Upper lobe of left lung (tissue), 6 donors: Measurements from ENCODE around the gene IPPK. TPM values are rescaled to one million over a fixed set of nuclear protein-coding genes. Genes with fewer than 3 reads are reported as not detected.
A peak's percentile ranks its signal among the peaks of the same experiment; 100 is the strongest.

Experiments used
- ATAC-seq, 2 donors: fragments of 200-7000 bp; cut with Tn5 transposase; one replicate each; pipeline ENCODE4 v1.9.1; 2022; ENCODE audit warnings: mild to moderate bottlenecking in 2 of 2, moderate library complexity in 2 of 2; ENCODE audit not compliant: low FRiP score in 2 of 2
- DNase-seq, 2 donors: peaks; one replicate each; pipeline ENCODE4 v3.0.0-alpha.2; 2019 to 2020
- H3K27ac ChIP-seq, 4 donors: fragments of 200-600 bp; sonication (generic); one replicate each; pipeline ENCODE4 v1.5.1; 2016 to 2019
- H3K27me3 ChIP-seq, 4 donors: fragments of 200-600 bp; sonication (generic); one replicate each; pipeline ENCODE4 v1.5.1; 2017 to 2019
- H3K36me3 ChIP-seq, 4 donors: fragments of 200-600 bp; sonication (generic); one replicate each; pipeline ENCODE4 v1.5.1; 2016 to 2019
- H3K4me1 ChIP-seq, 4 donors: fragments of 200-600 bp; sonication (generic); one replicate each; pipeline ENCODE4 v1.5.1; 2018 to 2019
- H3K4me3 ChIP-seq, 4 donors: fragments of 200-600 bp; sonication (generic); one replicate each; pipeline ENCODE4 v1.5.1; 2017 to 2019; ENCODE audit warnings: mild to moderate bottlenecking in 2 of 4, moderate library complexity in 1 of 4
- H3K9me3 ChIP-seq, 4 donors: fragments of 200-600 bp; sonication (generic); one replicate each; pipeline ENCODE4 v1.5.1; 2018 to 2019
- CTCF ChIP-seq, 6 experiments: fragments of 450-650 bp in 4 of 6; fragments of 200-600 bp in 2 of 6; sonication (generic) in 2 of 6; IDR thresholded peaks; one replicate each; pipeline ENCODE4 v1.5.1; 2016 to 2019; ENCODE audit warnings: antibody characterized with exemption in 6 of 6
- EP300 ChIP-seq, 4 donors: sonication (generic); formaldehyde crosslinking; IDR thresholded peaks; one replicate each; pipeline ENCODE4 v1.5.1; 2017; ENCODE audit warnings: antibody characterized with exemption in 4 of 4, control low read depth in 2 of 4
- POLR2A ChIP-seq, 4 donors: fragments of 450-650 bp; IDR thresholded peaks; one replicate each; pipeline ENCODE4 v1.5.1; 2016 to 2017; ENCODE audit warnings: antibody characterized with exemption in 4 of 4, mild to moderate bottlenecking in 2 of 4
- POLR2AphosphoS5 ChIP-seq, 2 donors: sonication (generic); formaldehyde crosslinking; IDR thresholded peaks; one replicate each; pipeline ENCODE4 v1.5.1; 2017; ENCODE audit warnings: antibody characterized with exemption in 2 of 2
- WGBS, 2 donors: methylation state at CpG; one replicate each; pipeline ENCODE4 v1.1.5; 2017 to 2018; 5-methylcytosine and 5-hydroxymethylcytosine counted together
- total RNA-seq, 6 donors: library from RNA; depleted of rRNA in 4 of 6; stranded (reverse); fragments of >200 nt in 4 of 6; gene quantifications; one replicate each; pipeline versions ENCODE4 v1.1.0 to v1.2.1, GENCODE V29; 2016 to 2021
- donor health status: DM: no; HTN: no; CAD: no; lungs with moderate emphysema.
- donor health status: DM: no; HTN: yes; CAD: no; lungs with severe emphysema.

IPPK gene
- total RNA-seq, 6 donors from 2014 or later, result 4.7 to 16.6 (median 6.5) TPM

DNA sequence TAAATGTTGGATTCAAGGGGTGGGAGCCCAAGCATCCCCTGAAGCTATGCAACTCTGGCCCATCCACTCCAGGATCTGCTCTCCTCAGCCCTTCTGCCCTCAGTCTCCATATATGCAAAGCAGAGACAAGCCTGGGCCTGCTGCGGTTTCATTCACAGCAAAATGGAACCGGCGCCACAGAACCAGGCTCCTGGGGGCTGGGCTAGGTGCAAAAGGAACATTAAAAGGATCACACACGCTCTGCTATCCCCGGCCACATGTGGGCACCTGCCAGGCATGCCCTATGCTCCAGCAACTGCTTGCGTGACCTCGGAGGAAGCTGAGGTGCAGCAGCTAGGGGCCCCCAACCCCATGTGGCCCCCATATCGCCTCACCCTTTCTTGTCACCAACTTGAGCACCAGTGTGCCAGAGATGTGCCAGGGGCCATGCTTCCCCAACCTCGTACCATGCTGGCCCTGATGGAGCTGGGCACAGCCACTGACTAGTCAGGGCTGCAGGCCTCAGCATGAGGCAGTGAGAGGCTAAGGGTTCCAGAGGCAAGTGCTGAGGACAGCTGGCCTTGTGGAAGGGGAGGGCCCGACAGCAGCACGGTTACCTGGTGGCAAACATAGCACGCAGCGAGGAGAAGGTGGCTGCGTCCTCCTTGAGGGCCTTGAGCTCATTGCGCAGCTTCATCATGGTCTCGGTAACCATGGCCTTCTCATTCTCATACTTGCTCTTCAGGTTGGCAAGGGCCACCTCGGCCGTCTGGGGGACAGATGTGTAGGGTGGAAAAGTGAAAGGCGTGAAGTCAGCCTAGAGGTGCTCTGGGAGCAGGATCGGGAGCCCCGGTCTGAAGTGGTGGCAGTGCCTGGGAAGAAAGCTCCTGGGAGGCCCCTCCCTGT, 47.5 kb upstream of the IPPK start:
- no peak for TF ChIP-seq POLR2AphosphoS5 (IDR thresholded peaks at IDR 0.05)
- no peak for TF ChIP-seq CTCF (IDR thresholded peaks at IDR 0.05)
- no peak for TF ChIP-seq EP300 (IDR thresholded peaks at IDR 0.05)
- no peak for TF ChIP-seq POLR2A (IDR thresholded peaks at IDR 0.05)
- ATAC-seq (no peak), DNase-seq (peak in 1 of 2 donors; percentile 18)
- Histone ChIP-seq H3K4me1 (peaks cover 0 to 8% (median 4%) of the 10 kb centered on the region in 4 donors), H3K4me3 (no peak overlapping the region), H3K27me3 (no peaks in the 10 kb centered on the region), H3K36me3 (peaks cover 37 to 96% (median 90%) of the 10 kb centered on the region in 4 donors), H3K27ac (no peak overlapping the region), H3K9me3 (no peaks in the 10 kb centered on the region)
- 92 to 93% methylated on average over 14 to 21 of the region's 21 CpGs for WGBS, 2 donors

DNA sequence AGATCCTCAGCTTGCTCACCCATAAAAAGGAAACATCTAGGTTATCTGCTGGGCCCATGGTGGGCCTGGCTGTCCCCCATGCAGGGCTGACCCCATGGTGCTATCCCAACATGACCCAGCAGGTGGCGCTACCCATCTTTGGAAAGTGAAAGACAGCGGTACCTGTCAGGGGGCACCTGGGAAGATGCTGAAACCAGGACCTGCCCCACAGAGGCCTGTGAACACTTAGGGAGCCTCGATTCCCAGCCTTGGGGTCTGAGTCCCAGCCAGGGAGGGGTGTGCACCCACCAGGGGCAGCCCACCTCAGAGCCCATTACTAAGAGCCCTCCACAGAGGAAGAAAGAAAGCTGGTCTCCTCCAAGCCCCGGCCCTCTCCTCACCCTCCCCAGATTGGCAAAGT, 46.6 kb upstream of the IPPK start:
- ATAC-seq (peak; percentile 61 to 81), DNase-seq (peak in 1 of 2 donors; percentile 49)
- Histone ChIP-seq H3K36me3 (peaks cover 37 to 94% (median 83%) of the 10 kb centered on the region in 4 donors), H3K27ac (no peak overlapping the region), H3K4me1 (peaks cover 0 to 11% (median 6%) of the 10 kb centered on the region in 4 donors), H3K27me3 (no peaks in the 10 kb centered on the region), H3K4me3 (no peak overlapping the region), H3K9me3 (no peaks in the 10 kb centered on the region)
- 32% methylated on average over 4 of the region's 4 CpGs for WGBS, 2 donors
- TF ChIP-seq POLR2A (IDR thresholded peaks at IDR 0.05), result no peak
- TF ChIP-seq CTCF (IDR thresholded peaks at IDR 0.05), result peak; percentile 90 to 94 (median 92)

GRCh38 chr9:92715488-92716231, 45.7 kb upstream of the IPPK start:
- WGBS, 2 donors, result 88 to 100% methylated on average over 3 to 17 of the region's 17 CpGs
- ATAC-seq, result peak in 1 of 2 donors; percentile 71
- TF ChIP-seq EP300 (IDR thresholded peaks at IDR 0.05), result no peak
- H3K36me3 ChIP-seq, result peaks cover 37 to 94% (median 85%) of the 10 kb centered on the region in 4 donors
- no peak for DNase-seq
- no peak overlapping the region for H3K27ac ChIP-seq
- H3K27me3 ChIP-seq, result no peaks in the 10 kb centered on the region
- no peak overlapping the region for H3K4me3 ChIP-seq
- H3K9me3 ChIP-seq, result no peaks in the 10 kb centered on the region
- peaks cover 0 to 13% (median 6%) of the 10 kb centered on the region in 4 donors for H3K4me1 ChIP-seq

DNA sequence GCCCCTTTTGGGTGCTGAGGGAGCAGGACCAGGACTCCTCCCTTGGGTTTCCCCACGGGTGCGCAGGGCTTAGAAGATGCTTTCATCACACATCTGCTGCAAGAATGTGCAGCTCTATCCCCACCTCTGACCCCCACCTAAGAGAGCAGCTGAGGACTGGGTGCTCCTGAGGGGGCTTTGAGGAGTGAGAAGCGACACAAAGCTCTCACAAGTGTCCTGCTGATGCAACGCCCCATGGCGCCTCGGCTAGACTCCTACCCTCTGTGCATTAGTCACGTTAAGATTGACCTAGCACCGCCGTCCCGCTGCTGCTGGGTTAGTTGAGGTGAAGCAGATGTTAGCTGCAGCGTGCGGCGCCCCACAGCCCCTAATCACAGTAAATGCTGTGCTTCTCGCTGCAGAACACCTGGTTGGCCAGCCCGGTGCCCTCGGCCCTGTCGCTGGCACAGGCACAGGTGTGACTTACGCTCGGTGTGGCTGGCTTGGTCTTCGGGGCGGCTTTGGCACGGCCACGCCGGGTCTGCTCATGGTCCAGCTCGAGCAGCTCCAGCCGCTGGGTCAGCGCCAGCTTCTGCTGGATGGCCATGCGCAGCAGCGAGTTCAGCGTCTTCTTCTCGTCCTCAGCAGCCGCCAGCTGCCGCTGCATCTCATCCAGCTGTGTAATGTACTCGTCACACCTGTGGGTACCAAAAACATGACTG, 45.0 kb upstream of the IPPK start:
- TF ChIP-seq EP300 (IDR thresholded peaks at IDR 0.05) (no peak), POLR2AphosphoS5 (IDR thresholded peaks at IDR 0.05) (no peak), CTCF (IDR thresholded peaks at IDR 0.05) (no peak), POLR2A (IDR thresholded peaks at IDR 0.05) (no peak)
- H3K4me3 ChIP-seq, result no peak overlapping the region
- DNase-seq, result peak in 1 of 2 donors; percentile 81

GRCh38 chr9:92714016-92714415, 44.1 kb upstream of the IPPK start:
- no peak overlapping the region for H3K4me3 ChIP-seq
- H3K27me3 ChIP-seq, result no peaks in the 10 kb centered on the region
- 95 to 100% methylated on average over 3 of the region's 3 CpGs for WGBS, 2 donors
- no peak overlapping the region for H3K27ac ChIP-seq
- no peak for TF ChIP-seq POLR2AphosphoS5 (IDR thresholded peaks at IDR 0.05)
- no peak for TF ChIP-seq CTCF (IDR thresholded peaks at IDR 0.05)
- no peak for TF ChIP-seq EP300 (IDR thresholded peaks at IDR 0.05)
- no peak for TF ChIP-seq POLR2A (IDR thresholded peaks at IDR 0.05)
- ATAC-seq, result no peak
- peaks cover 0 to 13% (median 6%) of the 10 kb centered on the region in 4 donors for H3K4me1 ChIP-seq
- peaks cover 23 to 94% (median 77%) of the 10 kb centered on the region in 4 donors for H3K36me3 ChIP-seq
- no peak for DNase-seq
- H3K9me3 ChIP-seq, result no peaks in the 10 kb centered on the region

More for the DNA sequence above, 45.0 kb upstream of the IPPK start:
- peaks cover 0 to 13% (median 6%) of the 10 kb centered on the region in 4 donors for H3K4me1 ChIP-seq
- H3K27ac ChIP-seq, result no peak overlapping the region
- 95 to 96% methylated on average over 21 to 34 of the region's 34 CpGs for WGBS, 2 donors
- no peak for ATAC-seq
- H3K27me3 ChIP-seq, result no peaks in the 10 kb centered on the region
- H3K36me3 ChIP-seq, result peaks cover 31 to 94% (median 82%) of the 10 kb centered on the region in 4 donors
- H3K9me3 ChIP-seq, result no peaks in the 10 kb centered on the region
